Right hindlimb (tissue), 1 donor: Measurements from ENCODE around the gene CLCN2.

Source experiments
- DNase-seq: peaks from one replicate; pipeline ENCODE4 v3.0.0-alpha.2; 2018

The CLCN2 gene

GRCh38 chr3:184361532-184361931 is at the start of gene CLCN2, which contains the start of gene POLR2H:
CLCN2 (minus strand) TSS chr3:184361605; CDS start chr3:184361479, 126 bp downstream.
POLR2H (plus strand) TSS chr3:184361710; CDS start chr3:184363493, 1,783 bp downstream.
- no peak for DNase-seq

GRCh38 chr3:184409946-184410500 is 48.6 kb upstream of the CLCN2 start:
- no peak for DNase-seq

GRCh38 chr3:184409331-184409926 is 48.0 kb upstream of the CLCN2 start:
- DNase-seq = no peak

- no peak for DNase-seq
Observed at GRCh38 chr3:184405075-184406030, 43.9 kb upstream of the CLCN2 start.

- peak; percentile 42 for DNase-seq
Observed at GRCh38 chr3:184399410-184399809, 38.0 kb upstream of the CLCN2 start.

- DNase-seq = peak; percentile 60
Observed at GRCh38 chr3:184395320-184395660, 33.9 kb upstream of the CLCN2 start.

GRCh38 chr3:184391266-184391665 is 29.9 kb upstream of the CLCN2 start:
- no peak for DNase-seq

GRCh38 chr3:184389935-184390528 is 28.6 kb upstream of the CLCN2 start:
- DNase-seq = no peak

GRCh38 chr3:184389384-184389783 is 28.0 kb upstream of the CLCN2 start:
- no peak for DNase-seq

GRCh38 chr3:184388936-184389230 is 27.5 kb upstream of the CLCN2 start:
- no peak for DNase-seq

- DNase-seq = no peak
Observed at GRCh38 chr3:184388164-184388935, 26.9 kb upstream of the CLCN2 start.

GRCh38 chr3:184387174-184387714 is 25.8 kb upstream of the CLCN2 start:
- DNase-seq = no peak

GRCh38 chr3:184386047-184386806 is 24.8 kb upstream of the CLCN2 start:
- DNase-seq = no peak

- DNase-seq = no peak
Observed at GRCh38 chr3:184384856-184385422, 23.5 kb upstream of the CLCN2 start.

GRCh38 chr3:184384342-184384741 is 22.9 kb upstream of the CLCN2 start:
- DNase-seq = no peak

GRCh38 chr3:184383033-184383740 is 21.8 kb upstream of the CLCN2 start:
- no peak for DNase-seq

GRCh38 chr3:184382326-184383032 is 21.1 kb upstream of the CLCN2 start:
- DNase-seq = no peak

GRCh38 chr3:184381261-184382224 is 20.1 kb upstream of the CLCN2 start:
- no peak for DNase-seq
